Subcutaneous abdominal adipose tissue (tissue), 5 donors: ENCODE measurements around the gene PARD3.
"Not testable (repeated sequence)": the region's sequence is repeated elsewhere in the genome, so short reads cannot be mapped to it uniquely, and the experiment has no call there.

Source experiments
- H3K27ac ChIP-seq: one replicate; pipeline ENCODE4 v1.7.0; 2013; ENCODE audit warnings: low read depth, mild to moderate bottlenecking, inconsistent platforms, low read length, moderate library complexity
- H3K27me3 ChIP-seq, 5 donors: one replicate each; pipeline ENCODE4 v1.7.0; 2013; ENCODE audit warnings: low read length in 5 of 5, inconsistent platforms in 1 of 5; ENCODE audit not compliant: control insufficient read depth in 5 of 5, insufficient read depth in 4 of 5
- H3K36me3 ChIP-seq, 5 donors: one replicate each; pipeline ENCODE4 v1.7.0; 2013; ENCODE audit warnings: low read length in 5 of 5; ENCODE audit not compliant: control insufficient read depth in 5 of 5, insufficient read depth in 5 of 5
- H3K4me1 ChIP-seq, 5 donors: one replicate each; pipeline ENCODE4 v1.7.0; 2013; ENCODE audit warnings: low read length in 5 of 5, mild to moderate bottlenecking in 3 of 5, moderate library complexity in 1 of 5; ENCODE audit not compliant: control insufficient read depth in 5 of 5, insufficient read depth in 5 of 5
- H3K4me3 ChIP-seq, 5 donors: one replicate each; pipeline ENCODE4 v1.7.0; 2013; ENCODE audit warnings: low read length in 5 of 5, low read depth in 1 of 5
- H3K9ac ChIP-seq, 5 donors: one replicate each; pipeline ENCODE4 v1.7.0; 2013; ENCODE audit warnings: low read length in 5 of 5, mild to moderate bottlenecking in 4 of 5, moderate library complexity in 3 of 5
- H3K9me3 ChIP-seq, 5 donors: one replicate each; pipeline ENCODE4 v1.7.0; 2013; ENCODE audit warnings: low read length in 5 of 5; ENCODE audit not compliant: control insufficient read depth in 5 of 5
- donor health status: healthy.
- donor health status: healthy.
- donor health status: healthy.
- donor health status: healthy.
- donor health status: healthy.

Gene PARD3

DNA sequence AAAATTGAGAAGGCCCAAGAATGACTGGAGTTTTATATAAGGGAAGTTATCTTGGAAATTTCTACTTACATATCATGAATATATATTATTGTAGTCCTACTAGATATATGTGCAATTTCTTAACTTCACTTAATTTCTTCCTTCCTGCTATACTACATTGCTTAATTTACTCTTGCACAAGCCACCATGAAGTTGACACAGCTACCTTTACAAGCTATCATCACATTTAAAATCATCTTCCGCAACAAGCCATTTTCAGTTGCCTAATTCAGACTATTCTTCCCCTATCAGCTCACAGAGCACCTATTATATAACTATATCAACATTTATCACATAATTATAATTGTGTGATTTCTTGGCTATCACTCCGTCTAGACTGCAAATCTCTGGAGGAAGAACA is 418.4 kb downstream of the PARD3 start:
- H3K9ac ChIP-seq = no peak overlapping the region
- no peak overlapping the region for H3K4me3 ChIP-seq
- H3K4me1 ChIP-seq = peaks cover 0 to 11% (median 0%) of the 10 kb centered on the region in 5 donors
- peaks cover 0 to 2% (median 0%) of the 10 kb centered on the region in 5 donors for H3K36me3 ChIP-seq
- no peaks in the 10 kb centered on the region for H3K27me3 ChIP-seq
- H3K9me3 ChIP-seq = no peaks in the 10 kb centered on the region
- no peak overlapping the region for H3K27ac ChIP-seq

DNA sequence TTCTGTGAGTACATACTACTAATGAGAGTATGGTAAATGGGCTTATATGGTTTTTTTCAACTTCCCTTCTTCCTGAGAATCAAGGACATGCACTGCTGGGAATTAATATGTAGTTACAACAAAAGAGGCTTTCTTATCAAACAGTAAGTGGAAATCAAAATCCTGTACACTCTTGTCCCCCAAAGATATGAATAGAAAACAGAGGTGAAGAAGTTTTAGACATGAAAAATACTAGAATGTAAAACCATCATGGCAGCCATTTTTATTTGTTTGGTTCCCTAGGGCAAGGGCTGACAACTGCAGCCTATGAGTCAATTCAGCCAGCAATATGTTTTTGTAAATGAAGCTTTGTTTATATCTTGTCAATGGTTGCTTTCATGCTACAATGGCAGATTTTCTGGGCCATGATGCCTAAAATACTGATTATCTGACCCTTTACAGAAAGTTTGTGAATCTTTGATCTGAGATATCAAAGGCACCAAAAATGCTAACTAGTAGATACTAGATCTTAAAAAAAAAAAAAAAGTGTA is 422.4 kb downstream of the PARD3 start:
- Histone ChIP-seq H3K27ac (no peak overlapping the region), H3K4me3 (no peak overlapping the region), H3K4me1 (peaks cover 0 to 11% (median 0%) of the 10 kb centered on the region in 5 donors), H3K9me3 (no peaks in the 10 kb centered on the region), H3K27me3 (no peaks in the 10 kb centered on the region), H3K36me3 (no peaks in the 10 kb centered on the region), H3K9ac (no peak overlapping the region)

DNA sequence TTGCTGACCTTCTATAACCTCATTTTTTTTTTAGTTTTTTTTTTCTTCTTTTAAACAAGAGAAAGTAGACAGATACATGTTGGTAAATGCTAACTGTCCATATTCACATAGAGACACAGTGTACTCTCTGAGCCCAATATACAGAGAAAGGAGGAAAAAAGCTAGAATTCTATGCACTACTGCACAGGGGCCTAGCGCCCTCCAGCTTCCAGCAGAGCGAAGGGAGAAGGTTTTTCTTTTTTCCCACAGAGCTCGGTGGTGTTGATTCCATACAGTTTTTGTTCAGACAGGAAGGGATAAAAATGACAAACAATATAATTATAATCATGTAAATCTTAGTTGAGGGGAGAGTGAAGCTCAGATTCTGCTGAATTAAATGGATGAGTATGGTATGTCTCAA is 423.9 kb downstream of the PARD3 start:
- H3K9ac ChIP-seq, H3K9me3 ChIP-seq, H3K27me3 ChIP-seq, H3K4me3 ChIP-seq, H3K4me1 ChIP-seq, H3K36me3 ChIP-seq, H3K27ac ChIP-seq: not testable (repeated sequence)

DNA sequence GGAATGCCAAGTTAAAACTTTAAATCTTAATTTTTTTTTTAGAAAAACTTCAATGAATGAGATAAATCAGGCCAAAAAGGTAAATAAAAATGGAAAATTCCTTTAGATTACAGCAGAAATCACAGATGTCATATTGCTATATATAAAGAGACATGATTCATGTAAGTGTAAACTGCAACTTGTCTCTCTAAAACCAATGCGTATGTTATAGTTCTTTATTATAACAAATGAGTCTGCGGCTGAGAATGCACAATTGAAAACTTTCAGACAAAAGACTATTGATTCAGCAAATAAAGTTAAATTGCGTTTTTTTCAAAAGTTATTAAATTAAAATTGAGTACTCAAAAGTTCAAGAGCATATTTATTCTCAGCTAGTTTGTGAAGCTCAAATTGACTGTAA is 425.3 kb downstream of the PARD3 start:
- Histone ChIP-seq H3K9ac (no peak overlapping the region), H3K4me3 (no peak overlapping the region), H3K4me1 (no peaks in the 10 kb centered on the region), H3K27me3 (no peaks in the 10 kb centered on the region), H3K27ac (no peak overlapping the region), H3K9me3 (no peaks in the 10 kb centered on the region), H3K36me3 (no peaks in the 10 kb centered on the region)

DNA sequence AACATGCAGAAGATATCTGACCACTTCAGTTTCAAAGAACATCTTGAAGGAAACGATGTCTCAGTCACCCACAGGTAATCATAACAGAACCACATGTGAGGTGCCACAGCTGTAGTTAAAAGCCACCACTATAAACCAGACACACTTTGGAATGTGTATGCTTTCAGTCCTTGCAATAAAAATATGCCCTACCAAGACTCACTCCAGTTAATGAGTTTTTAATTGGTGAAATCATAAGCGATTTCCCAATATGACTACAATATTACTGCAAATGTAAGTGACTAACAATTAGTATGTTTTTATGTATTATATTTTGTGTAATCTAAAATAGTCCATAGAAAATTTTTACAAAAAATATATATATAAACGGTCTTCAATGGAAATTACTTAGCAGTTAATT is 428.2 kb downstream of the PARD3 start:
- H3K27me3 ChIP-seq = no peaks in the 10 kb centered on the region
- no peak overlapping the region for H3K4me3 ChIP-seq
- H3K9ac ChIP-seq = no peak overlapping the region
- no peak overlapping the region for H3K27ac ChIP-seq
- H3K9me3 ChIP-seq = no peaks in the 10 kb centered on the region
- no peaks in the 10 kb centered on the region for H3K4me1 ChIP-seq
- no peaks in the 10 kb centered on the region for H3K36me3 ChIP-seq

DNA sequence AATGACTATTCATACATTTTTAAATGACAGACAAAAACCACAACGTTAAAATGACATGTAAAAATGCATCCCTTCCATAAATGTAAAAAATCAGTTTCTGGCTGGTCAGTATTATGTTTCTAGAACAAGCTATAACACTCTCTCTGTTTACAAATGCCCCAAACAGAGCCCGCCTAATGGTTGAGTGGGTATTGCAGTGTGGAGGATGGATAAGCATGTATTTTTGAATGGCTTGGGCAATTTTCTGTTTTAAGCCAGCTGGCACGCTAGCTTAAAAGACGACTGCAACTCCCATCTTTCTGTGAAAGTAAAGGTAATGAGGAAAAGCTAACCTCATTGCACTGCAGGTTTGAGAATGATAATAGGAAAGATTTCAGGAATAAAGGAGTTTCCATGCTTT is 430.7 kb downstream of the PARD3 start:
- Histone ChIP-seq H3K9ac (no peak overlapping the region), H3K27me3 (no peaks in the 10 kb centered on the region), H3K27ac (no peak overlapping the region), H3K9me3 (no peaks in the 10 kb centered on the region), H3K4me3 (no peak overlapping the region), H3K4me1 (no peaks in the 10 kb centered on the region), H3K36me3 (peaks cover 0 to 3% (median 0%) of the 10 kb centered on the region in 5 donors)

DNA sequence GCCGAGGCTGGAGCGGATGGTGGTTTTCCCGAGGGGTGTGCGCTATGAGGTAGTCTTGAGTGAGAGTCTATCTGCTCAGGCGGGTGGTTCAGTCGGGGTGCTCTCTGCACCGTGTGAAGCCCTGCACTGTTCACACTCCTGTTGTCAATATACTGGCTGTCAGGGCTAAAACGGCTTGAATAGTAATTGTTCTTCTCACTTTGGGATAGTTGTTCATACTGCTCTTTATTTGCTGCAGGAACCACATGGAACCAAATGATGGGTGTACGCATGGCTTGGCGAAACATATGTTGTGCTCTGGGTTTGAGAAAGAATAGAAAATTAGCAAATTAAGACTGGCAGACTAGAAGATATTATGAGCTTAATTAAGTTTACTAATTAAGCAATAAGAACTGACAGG is 432.5 kb downstream of the PARD3 start:
- Histone ChIP-seq H3K9ac (no peak overlapping the region), H3K27me3 (no peaks in the 10 kb centered on the region), H3K4me3 (no peak overlapping the region), H3K36me3 (peaks cover 0 to 3% (median 0%) of the 10 kb centered on the region in 5 donors), H3K27ac (no peak overlapping the region), H3K9me3 (no peaks in the 10 kb centered on the region), H3K4me1 (no peaks in the 10 kb centered on the region)

DNA sequence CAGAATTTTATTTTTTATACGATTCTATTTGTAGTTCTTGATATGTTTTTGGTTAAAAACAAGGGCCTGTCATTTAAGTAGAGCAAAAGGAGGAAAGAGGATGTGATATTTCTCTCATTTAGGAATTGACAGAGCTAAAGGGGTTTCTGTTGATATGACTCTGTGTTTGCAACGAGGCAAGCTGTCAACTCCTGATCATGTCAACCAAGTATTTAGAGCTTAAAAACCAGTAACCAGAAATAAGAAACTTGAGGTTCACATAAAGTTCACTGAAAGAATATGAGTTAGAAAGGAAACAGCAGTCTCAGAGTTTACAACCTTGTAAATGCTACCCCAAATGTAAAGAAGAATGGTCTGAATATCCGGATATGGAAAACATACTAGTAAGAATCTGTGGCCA is 434.2 kb downstream of the PARD3 start:
- H3K36me3 ChIP-seq = peaks cover 0 to 3% (median 0%) of the 10 kb centered on the region in 5 donors
- no peaks in the 10 kb centered on the region for H3K9me3 ChIP-seq
- no peak overlapping the region for H3K4me3 ChIP-seq
- H3K4me1 ChIP-seq = no peaks in the 10 kb centered on the region
- H3K9ac ChIP-seq = no peak overlapping the region
- no peak overlapping the region for H3K27ac ChIP-seq
- no peaks in the 10 kb centered on the region for H3K27me3 ChIP-seq

DNA sequence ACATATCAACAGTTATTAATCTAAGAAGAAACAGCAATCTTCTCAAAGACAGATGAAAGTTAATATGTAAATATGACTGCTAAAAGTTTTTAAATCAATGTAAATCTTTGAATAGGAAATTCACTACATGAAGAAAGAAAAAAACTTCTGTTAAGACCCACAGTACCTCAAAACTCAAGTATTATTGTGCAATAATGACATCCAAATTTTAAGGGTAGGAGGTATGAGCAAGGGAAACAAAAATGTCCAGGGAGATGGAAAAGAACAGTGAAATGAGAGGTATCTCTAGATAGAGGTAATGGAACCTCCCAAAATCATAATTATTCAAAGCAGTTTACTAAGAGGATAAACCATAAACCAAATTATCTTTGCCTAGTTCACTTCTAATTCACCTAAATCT is 436.8 kb downstream of the PARD3 start:
- Histone ChIP-seq H3K4me3 (no peak overlapping the region), H3K36me3 (peaks cover 0 to 3% (median 0%) of the 10 kb centered on the region in 5 donors), H3K27me3 (no peaks in the 10 kb centered on the region), H3K9ac (no peak overlapping the region), H3K9me3 (no peaks in the 10 kb centered on the region), H3K4me1 (peaks cover 0 to 5% (median 3%) of the 10 kb centered on the region in 5 donors), H3K27ac (no peak overlapping the region)

DNA sequence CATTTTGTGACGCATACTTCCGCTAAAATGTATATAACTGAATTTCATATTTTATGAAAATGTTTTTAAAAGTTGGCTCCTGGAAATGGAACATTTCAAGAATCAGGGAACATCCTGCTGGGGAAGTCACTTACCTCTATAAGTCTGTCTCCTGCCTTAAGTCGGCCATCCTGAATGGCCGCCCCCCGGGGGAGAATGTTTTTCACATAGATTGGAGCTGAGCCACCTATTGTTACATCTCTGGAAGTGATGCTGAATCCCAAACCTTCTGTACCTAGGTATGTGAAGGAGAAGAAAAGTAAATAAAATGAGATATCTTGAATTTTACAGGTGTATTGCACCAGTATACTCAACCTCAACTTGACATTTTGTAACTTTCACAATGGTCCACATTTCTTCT is 437.3 kb downstream of the PARD3 start:
- Histone ChIP-seq H3K4me3 (no peak overlapping the region), H3K27me3 (no peaks in the 10 kb centered on the region), H3K27ac (no peak overlapping the region), H3K9ac (no peak overlapping the region), H3K36me3 (peaks cover 0 to 3% (median 0%) of the 10 kb centered on the region in 5 donors), H3K9me3 (no peaks in the 10 kb centered on the region), H3K4me1 (peaks cover 0 to 5% (median 3%) of the 10 kb centered on the region in 5 donors)
